PFSK-1 (cell line): Measurements from ENCODE around the gene CYSTM1.
A peak's percentile ranks its signal among the peaks of the same experiment; 100 is the strongest.

Experiments used
- FOXP2 ChIP-seq: optimal IDR thresholded peaks from 2 replicates; pipeline ENCODE3; 2011; ENCODE audit warnings: borderline replicate concordance, control low read depth, inconsistent platforms; ENCODE audit not compliant: insufficient read depth; ENCODE audit errors: extremely low read length, extremely low read depth
- POLR2AphosphoS5 ChIP-seq: IDR thresholded peaks from 2 replicates; pipeline ENCODE4 v1.6.1; 2012; ENCODE audit warnings: low read depth, mild to moderate bottlenecking, control low read depth, low read length, moderate library complexity
- REST ChIP-seq, 2 experiments: IDR thresholded peaks; 2 replicates each; pipeline versions ENCODE4 v1.6.1 to v1.8.0; 2011 to 2012; ENCODE audit warnings: low read depth in 2 of 2, low read length in 2 of 2, control low read depth in 1 of 2, inconsistent platforms in 1 of 2, mild to moderate bottlenecking in 1 of 2, moderate library complexity in 1 of 2; ENCODE audit not compliant: insufficient read depth in 1 of 2
- SIN3A ChIP-seq: IDR thresholded peaks from 2 replicates; pipeline ENCODE4 v1.6.1; 2012; ENCODE audit warnings: mild to moderate bottlenecking, low read length, moderate library complexity, borderline replicate concordance; ENCODE audit not compliant: insufficient read depth
- TAF1 ChIP-seq: IDR thresholded peaks from 2 replicates; pipeline ENCODE4 v1.6.1; 2012; ENCODE audit warnings: low read length, control low read depth, borderline replicate concordance; ENCODE audit not compliant: insufficient read depth

Gene CYSTM1

GRCh38 chr5:140152022-140152999, 22.7 kb upstream of the CYSTM1 start:
- no peak for TF ChIP-seq POLR2AphosphoS5
- no peak for TF ChIP-seq REST (IDR thresholded peaks at IDR 0.05; ENCODE audit: insufficient read depth in 1 of 2, low read depth in 2 of 2, low read length in 2 of 2)
- no peak for TF ChIP-seq FOXP2
- no peak for TF ChIP-seq TAF1

- TF ChIP-seq TAF1 (no peak), REST (IDR thresholded peaks at IDR 0.05; ENCODE audit: insufficient read depth in 1 of 2, low read depth in 2 of 2, low read length in 2 of 2) (no peak), POLR2AphosphoS5 (no peak), SIN3A (no peak), FOXP2 (no peak)
Measured at GRCh38 chr5:140153255-140153654, 21.7 kb upstream of the CYSTM1 start.

- TF ChIP-seq TAF1 (no peak), REST (IDR thresholded peaks at IDR 0.05; ENCODE audit: insufficient read depth in 1 of 2, low read depth in 2 of 2, low read length in 2 of 2) (no peak), POLR2AphosphoS5 (no peak), SIN3A (no peak), FOXP2 (no peak)
Measured at GRCh38 chr5:140153905-140154304, 21.1 kb upstream of the CYSTM1 start.

GRCh38 chr5:140157032-140157781, 17.8 kb upstream of the CYSTM1 start:
- TF ChIP-seq REST (IDR thresholded peaks at IDR 0.05; ENCODE audit: insufficient read depth in 1 of 2, low read depth in 2 of 2, low read length in 2 of 2) (0 out of 4 replicates have a peak, but pooled peaks of 1 of the 2 experiments have one; percentile 15), FOXP2 (peak; percentile 55), POLR2AphosphoS5 (no peak)
